NCI-H82 treated with DMSO at 0.1 percent for 48 hours (cell line): Measurements from ENCODE around the gene IGIP.
A peak's percentile ranks its signal among the peaks of the same experiment; 100 is the strongest.
"Not testable (repeated sequence)": the region's sequence is repeated elsewhere in the genome, so short reads cannot be mapped to it uniquely, and the experiment has no call there.

Experiments used
- DNase-seq: peaks from one replicate; lab custom pipeline; 2025; ENCODE audit not compliant: unreplicated experiment; lab: John Stamatoyannopoulos, UW

Gene IGIP

DNA sequence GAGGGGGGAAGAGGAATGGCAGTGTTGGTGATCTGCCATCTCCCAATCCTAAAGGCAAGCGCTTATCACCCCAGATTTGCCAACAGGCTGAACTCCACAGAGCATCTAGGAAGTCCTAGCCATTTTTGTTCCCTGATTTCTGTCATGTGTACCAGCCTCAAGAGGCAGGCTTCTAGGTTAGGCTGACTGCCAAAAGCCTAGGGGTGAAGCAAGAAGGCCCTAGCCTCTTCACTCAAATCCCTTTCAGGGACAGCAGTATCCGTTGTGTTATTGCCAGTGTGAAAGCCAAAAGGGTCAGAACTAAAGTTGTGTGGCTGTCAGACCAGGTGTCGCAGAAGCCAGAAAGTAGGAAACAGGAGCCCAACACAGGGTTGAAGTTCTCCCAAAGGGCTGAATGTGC, 14.7 kb downstream of the IGIP start:
- DNase-seq: no peak

DNA sequence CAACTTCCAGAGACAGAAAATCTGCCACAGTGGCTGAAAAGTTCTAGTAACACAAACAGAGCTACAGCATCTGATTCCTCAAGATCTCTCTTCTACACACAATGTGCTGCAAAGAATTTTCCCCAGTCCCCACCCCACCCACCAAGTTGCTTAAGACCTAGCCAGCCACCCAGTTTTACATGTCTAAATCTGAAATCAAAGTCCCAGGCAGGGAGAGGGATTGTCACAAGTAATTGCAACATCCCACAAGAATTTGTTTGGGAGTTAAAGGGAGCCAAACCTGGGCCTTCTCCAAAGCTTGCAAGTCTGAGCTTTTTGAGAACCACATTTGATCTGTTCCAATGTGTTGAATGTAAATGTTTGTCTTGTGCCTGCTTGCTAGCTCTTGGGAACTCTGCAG, 15.5 kb downstream of the IGIP start:
- DNase-seq: no peak

DNA sequence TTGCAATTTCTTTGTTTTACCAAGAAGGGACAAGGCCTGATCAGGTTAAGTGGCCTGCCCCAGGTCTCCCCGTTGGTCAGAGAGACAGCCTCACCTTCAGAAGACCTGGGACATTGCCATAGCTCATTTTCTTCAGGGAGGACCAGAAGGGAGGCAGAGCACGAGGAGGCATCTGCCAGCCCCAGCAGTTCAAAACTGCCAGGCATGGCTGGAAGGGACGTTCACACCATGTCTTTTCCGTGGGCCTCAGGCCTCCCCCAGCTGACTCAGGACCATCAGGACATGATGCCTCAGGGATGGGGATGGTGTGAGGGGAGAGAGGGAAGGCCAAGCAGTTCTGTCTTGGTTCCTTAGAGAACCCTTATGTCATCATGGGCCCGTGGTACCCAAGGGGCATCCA, 16.5 kb downstream of the IGIP start:
- no peak for DNase-seq

DNA sequence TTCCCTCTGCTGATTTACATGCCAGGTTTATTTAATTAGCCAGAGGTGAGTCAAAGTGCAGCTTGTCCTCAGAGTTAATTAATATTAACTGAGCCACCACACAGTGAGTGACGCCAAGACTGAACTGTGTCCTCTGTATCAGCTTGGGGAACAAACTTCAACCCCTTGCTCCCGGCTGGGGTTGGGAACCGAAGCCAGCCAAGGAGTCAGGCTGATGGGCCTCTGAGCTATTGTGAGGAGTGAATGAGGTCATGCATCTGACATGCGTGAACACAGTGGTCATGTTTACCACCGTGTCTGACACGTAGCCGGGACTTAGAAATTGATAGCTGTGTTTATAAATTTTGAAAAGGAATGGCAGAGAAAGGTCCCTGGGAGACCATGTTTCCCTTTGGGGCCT, 17.1 kb downstream of the IGIP start:
- no peak for DNase-seq

DNA sequence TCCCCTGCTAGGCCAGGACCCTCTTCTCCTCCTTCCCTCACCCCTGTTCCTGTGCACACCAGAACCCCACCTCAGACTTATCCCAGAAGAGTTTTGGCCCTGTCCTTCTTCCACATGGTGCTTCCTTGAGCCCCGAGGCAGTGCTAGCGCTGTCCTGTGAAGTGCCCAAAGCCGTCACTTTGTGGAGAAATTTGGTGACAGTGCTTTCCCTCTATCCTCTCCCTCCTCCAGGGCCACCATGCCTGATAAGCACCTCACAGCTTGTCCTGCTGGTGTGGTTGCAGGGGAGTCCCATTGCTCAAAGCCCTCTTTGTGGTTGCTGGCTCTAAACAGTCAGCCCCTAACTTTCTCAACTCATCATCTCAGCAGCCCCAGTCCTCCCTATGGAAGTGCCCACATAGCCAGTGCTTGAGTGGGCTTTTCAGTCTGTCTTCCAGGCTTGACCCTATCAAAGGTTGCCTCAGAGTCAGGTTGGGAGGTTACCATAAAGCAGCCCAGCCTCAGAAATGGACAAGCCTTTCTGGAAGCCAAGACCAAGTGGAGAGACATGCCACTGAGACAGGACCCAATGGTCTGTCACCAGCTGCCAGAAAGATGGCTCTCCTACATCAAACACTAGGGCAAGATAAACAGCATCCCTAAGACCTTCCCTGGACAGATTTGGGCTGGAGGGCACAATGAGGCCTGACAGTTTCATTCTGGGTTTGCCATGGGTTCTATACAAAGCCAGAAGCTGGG, 18.0 kb downstream of the IGIP start:
- no peak for DNase-seq

DNA sequence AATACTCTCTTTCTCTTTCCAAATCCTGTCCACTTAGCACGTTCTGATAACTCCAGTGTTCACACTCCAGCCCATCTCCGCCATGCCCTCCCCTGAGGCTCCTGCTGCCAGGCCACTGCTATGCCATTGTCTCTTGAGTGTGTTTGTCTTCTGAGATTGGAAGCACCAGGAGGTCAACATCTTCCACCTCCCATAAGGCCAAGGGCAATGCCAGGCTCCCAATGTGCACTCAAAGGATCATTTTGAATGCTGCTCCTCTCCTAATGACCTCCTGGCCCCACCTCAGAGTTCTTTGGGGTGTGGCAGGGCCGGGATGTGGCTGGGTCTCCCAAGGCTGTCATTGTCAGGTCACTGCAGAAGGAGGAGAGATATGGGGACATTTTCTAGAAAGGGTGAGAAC, 19.5 kb downstream of the IGIP start:
- DNase-seq: no peak

DNA sequence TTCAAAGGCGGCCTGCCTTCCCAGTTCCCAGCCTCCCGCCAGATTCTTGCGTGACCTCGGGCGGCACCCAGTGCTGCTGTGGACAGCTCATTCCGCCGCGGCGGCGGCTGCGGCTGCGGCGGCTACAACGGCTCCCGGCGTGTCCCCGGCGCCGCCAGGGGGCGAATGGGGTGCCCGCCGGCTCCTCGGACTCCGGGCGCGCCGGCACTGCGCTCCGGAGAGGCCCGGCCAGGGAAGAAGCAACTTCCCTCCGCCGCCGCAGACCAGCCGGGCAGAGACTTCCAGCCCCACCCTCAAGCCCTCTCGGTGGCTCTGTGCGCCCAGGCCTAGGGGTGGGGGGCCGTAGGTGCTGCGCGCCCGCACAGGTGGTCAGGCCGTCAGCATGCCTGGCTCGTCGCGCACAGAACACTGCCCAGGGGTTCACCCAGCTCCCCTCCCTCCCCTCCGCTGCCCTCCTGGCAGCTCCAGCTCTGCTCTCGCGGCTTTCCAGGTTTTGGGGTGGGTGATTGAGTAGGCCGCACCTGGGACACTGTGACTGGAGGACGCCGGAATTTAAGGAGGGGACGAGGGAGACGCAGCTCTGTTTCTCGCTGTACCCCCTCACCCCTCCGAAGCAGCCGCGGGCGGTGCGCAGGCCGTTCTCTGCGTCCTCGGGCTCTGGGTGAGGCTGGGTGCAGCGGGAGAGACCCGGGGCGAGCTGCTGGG, 20.2 kb downstream of the IGIP start:
- DNase-seq: no peak

DNA sequence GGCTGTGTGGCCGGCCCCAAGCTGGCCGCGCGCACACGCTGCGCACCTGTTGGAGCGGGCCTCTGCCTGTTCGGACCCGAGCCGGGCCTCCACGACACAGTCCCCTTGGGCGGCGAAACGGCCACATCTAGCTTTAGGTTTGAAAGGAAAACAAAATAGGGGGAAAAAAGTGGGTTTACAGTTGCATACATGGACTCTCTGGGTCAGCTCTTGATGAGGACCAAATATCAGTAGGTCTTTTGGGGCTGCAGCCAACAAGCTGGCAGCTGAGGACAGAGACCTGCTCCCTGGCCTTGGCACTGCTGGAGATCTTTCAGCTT, 20.7 kb downstream of the IGIP start:
- DNase-seq: no peak

DNA sequence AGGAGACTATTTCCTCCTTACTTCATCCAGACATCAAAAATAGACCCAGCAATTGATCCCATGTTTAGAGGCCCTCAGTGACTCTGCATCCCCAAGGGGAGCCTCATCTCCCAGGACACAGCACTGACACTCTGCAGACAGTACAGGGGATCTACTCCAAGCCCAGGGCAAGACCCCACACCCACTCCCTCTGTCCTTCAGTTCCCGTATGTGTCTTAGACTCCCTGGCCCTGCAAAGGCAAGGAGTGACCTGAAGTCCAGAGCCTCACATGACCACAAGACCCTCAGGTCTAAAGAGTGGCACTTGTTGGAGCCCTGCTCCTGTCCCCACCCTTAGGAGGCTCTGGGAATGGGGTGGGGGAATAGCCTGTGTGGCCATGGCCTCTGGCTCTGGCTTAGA, 21.7 kb downstream of the IGIP start:
- no peak for DNase-seq

DNA sequence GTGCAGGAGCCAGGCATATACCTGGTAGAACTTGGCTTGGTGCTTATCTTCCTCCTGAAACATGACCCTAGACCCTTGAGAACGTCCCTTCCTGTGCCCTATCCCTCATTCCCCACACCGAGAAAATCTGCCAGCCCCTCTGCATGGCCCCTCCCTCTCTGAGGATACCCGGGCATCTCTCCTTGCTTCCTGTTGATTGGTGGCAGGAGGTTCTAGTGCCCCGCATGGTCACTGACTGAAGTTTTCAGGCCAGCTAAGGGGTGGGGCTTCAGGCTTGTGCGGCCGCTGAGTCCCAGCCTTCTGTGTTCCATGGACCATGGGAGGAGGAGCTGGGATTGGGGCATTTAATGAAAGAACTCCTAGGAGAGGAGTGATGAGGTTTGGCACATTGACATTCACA, 22.8 kb downstream of the IGIP start:
- DNase-seq: no peak

DNA sequence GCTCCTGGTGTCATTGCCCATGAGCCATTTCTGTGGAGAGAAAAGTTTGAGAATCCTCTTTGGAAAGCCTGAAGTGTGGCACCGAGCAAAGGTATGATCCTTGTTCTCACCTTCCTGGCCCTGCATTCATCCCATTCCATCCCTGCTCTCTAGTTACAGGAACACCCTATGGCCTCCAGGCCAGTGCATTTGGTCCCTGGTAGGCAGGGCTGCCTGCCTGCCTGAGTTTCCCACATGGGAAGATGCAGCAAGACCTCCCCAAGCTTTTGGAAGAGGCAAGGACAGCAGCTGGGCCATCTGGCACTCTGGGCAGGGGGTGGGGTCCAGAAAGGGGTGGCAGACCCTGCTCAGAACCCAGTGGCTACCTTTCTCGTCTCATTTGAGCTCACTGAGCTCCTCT, 24.5 kb downstream of the IGIP start:
- no peak for DNase-seq

DNA sequence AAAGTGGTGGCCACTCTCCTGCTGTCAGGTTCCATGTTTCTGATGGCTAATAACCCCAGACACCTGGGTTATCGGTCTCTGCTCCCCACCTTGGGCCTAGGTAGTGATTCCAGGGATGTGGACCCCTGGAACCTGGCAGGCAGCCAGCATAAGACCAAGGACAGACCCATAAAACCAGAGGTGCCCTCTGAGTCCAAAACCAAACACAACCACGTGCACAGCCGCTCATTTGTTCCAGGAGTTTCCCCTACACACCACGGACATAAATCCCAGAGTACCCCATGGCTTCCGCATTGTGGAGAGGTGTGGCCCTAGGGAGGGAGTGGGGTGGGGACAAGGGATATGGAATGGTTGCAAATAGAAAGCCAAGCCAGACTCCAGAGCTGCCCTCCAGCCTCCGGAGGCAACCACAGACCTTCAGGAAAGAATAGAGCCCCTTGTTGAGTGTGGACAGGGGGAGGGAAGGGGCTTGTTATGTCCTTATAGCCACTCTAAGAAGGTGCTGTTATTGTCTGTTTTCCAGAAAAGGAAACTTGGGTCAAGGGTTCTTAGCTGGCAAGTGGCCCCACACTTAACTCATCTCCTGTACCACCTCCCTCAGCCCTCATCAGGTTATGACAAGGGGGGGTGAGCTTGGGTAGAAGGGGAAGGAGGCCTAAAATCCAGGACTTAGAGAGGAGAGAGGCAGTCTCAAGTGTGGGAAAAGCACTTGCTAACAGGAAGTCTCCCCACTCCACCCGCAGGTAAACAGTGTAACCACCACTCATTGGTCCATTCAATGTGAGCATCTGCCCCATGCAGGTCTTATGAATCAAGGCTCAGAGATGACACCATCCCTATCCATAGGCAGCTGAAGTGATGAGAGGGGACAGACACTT, 25.6 kb downstream of the IGIP start:
- DNase-seq: no peak

DNA sequence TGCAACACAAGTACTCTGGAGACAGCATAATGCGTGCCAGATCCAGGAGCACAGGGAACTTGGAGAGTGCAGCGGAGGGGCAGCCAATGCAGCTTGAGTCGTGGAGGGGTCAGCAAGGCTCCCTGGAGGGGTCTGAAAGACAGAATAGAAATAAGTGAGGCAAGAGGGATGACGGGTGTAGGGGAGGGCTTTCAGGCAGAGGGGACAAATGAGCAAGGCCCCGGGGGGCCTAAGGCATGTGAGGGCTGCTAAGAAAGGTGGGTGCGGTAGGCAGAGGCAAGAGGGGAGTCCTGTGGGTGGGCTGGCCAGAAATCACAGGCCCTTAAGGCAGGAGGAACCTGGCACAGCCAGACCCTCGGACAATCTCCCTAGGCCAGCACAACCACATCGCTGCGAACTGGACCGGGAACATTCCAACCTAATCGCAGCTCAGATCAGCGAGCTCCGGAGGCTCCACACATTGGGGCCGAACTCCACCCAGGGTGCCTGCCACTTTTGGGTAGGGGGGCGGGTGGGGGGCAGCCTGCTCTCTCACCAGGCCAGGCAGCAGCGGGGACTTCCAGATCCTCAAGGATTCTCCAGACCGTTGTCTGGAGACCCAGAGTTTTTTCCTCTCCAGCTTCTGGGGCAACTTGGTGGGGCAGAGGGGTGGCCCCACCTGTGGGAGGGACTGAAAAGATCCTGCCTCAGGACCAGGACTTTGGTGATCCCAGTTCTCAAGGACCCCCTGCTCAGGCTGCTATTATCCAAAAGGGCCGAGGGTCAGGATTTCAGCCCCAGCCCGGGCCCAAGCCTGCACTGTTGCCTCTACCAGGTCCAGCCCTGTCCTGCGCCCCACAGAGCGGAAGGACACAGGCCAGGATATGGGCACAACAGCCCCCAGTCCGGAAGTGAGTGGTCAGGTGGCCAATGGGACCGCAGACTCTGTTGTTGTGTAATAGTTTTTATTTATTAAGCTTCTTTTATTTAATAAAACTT, 26.6 kb downstream of the IGIP start:
- no peak for DNase-seq

DNA sequence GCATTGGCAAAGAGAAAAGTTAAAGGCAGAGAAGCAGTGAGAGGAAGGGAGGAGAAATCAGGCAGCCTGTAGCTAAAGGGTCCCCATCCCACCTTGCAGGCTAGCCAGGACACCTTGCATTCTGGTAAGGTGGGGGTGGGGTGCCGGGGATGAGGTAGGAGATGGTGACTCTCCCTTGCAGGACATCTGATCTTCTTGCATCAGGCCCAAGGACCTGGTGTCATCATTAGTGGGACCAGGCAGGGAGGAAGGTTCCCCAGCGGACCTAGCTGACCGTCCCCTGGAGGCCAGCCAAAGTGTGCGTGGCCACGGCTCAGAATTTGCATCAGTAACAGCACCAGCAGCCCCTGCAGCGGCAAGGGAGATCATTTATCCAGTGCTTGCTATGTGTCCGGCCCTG, 27.5 kb downstream of the IGIP start:
- no peak for DNase-seq

DNA sequence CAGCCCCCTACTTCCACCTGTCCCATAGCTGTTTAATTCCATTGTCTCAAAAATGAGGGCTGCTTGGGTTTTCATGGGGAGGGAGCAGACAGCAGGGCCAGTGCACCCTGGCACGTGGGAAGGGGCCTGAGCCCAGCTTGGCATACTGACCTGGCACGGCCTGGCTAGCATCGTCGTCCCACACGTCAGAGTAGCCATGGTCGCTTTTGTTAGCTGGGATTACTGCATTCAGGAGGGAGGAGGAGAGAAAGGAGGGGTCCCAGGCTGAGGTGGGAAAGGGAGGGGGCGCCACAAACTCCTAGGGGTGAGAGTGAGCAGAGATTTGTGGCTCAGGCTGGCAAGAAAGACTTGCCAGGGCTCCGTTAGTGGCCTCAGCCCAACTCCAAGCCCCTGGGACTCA, 28.2 kb downstream of the IGIP start:
- DNase-seq: no peak

DNA sequence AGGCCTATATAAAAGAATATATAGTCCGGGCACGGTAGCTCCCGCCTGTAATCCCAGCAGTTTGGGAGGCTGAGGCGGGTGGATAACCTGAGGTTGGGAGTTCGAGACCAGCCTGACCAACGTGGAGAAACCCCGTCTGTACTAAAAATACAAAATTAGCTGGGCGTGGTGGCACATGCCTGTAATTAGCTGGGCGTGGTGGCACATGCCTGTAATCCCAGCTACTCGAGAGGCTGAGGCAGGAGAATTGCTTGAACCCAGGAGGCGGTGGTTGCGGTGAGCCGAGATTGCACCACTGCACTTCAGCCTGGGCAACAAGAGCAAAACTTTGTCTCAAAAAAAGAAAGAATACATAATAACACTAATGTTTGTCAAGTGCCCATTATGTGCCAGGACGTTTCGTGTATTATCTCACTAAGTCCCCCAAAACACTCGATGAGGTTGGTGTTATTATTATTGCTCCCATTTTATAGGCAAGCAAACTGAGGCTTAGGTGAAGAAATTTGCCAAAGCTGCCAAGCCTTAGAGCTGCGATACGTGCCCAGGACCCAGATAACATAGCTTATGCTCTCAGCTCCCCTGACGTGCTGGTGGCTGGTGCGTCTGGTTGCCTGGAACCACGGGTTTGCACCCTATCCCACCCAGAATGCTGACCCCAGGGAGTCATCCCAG, 29.1 kb downstream of the IGIP start:
- not testable (repeated sequence) for DNase-seq

DNA sequence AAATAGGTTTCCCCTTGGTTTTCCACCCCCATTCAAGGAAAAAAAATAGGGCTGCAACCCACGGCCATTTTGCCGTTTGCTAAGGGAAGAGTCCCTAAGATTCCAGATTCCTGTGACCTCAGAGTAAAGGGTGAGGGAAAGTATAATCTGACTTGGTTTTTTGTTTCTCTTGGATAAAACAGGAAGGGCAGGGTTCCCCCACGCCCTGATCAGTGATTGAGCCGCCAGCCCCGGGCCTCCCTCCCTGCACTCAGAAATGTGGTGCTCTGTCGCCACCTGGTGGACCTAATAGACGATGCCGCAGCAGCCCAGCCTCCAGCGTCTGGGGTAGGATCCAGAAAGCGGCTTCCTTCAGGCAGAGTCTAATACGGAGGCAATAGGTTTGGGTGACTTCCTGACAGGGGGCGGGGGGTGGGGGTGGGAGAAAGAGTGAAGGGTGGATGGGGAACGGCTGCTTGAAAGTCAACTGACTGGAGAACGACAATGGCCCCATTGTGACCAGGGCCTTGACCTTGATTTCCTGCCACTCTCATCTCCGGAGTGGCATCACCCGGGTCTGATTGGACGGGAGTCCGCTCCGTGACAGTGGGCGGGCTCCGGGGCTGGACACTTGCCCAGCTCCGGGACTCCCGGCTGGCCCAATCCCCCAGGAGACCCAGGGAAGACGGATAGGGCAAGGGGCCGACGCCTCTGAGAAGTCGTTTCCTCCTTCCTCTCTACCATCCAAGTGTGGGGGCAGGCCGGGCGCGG, 31.5 kb downstream of the IGIP start:
- DNase-seq: peak; percentile 26

DNA sequence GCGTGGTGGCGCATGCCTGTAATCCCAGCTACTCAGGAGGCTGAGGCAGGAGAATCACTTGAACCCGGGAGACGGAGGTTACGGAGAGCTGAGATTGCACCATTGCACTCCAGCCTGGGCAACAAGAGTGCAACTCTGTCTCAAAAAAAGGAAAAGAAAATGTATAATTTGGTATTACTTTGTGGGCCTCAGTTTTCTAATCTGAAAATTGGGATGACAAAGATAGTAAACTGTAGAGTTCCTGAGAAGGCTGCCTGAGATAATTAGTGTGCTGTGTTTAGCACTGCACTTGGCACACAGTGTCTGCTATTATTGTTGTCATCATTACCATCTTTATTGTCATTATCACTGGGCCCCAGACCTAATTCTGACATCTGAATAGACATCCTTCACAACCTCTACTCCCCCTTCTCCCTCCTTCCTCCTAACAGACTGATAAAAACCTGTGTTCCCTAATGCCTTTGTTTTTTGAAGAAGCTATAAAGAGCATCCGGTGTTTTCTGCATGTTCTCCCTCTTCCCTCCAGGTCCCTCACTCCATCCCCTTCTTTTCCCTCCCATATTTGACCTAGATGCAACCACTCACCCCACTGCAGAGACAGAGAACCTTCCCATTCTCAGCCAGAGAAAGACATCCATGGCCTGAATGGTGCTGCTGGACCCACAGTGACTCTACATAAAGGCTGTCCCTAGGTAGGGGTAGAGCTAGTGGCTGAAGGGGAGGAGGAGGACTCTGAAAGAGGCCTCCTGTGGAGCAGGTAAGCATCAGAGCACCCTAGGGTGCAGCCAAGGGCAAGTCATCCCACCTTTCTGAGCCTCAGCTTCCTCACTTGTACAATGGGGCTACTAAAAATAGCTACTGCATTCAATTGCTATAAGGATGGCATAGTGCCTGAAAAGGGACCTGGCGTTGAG, 33.5 kb downstream of the IGIP start:
- DNase-seq: no peak

DNA sequence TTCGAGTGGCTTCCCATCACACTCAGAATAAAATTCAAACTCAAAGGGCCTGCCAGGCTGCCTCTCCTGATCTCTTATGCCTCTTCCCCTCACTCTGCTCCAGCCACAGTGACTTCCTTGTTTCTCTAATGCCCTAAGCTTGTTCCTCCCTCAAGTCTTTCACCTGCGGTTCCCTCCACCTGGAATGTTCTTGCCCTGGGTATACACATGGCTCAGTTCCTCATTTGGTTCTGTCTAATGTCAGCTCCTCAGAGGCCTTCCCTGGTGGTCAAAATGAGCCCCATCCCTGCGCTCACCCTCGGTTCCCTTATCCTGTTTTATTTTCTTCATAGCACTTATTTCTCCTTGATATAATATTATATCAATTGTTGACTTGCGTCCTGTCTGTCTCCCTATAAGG, 36.5 kb downstream of the IGIP start:
- DNase-seq: no peak
